B cell (primary cell): ENCODE measurements around the gene ACR. TPM values are rescaled to one million over a fixed set of nuclear protein-coding genes. Genes with fewer than 3 reads are reported as not detected.

ENCODE experiments used
- ATAC-seq: fragments of 200-7000 bp; cut with Tn5 transposase; one replicate; pipeline ENCODE4 v1.10.0; 2021; ENCODE audit warnings: low read depth, mild to moderate bottlenecking, moderate number of reproducible peaks, moderate library complexity
- CTCF ChIA-PET: fragments of 350-600 bp; sonication (Branson Sonifier 250); formaldehyde crosslinking; loops from one replicate; lab custom pipeline; 2021; ENCODE audit warnings: antibody characterized with exemption, inconsistent platforms; lab: Charles Lee
- POLR2A ChIA-PET: fragments of 350-600 bp; sonication (Branson Sonifier 250); formaldehyde crosslinking; loops from one replicate; lab custom pipeline; 2021; ENCODE audit warnings: antibody characterized with exemption; lab: Charles Lee
- DNase-seq: peaks from one replicate; pipeline ENCODE4 v3.0.0; 2013
- H2AFZ ChIP-seq: 2 replicates; pipeline ENCODE4 v1.6.1; 2012; ENCODE audit warnings: mild to moderate bottlenecking, low read depth, low read length; ENCODE audit not compliant: insufficient read depth, poor library complexity, severe bottlenecking
- H3K27ac ChIP-seq, 2 donors: 1 replicate in 1 of 2; 2 replicates in 1 of 2; pipeline ENCODE4 v1.5.1; 2012 to 2013; ENCODE audit warnings: low read length in 2 of 2, mild to moderate bottlenecking in 2 of 2, moderate library complexity in 1 of 2
- H3K27me3 ChIP-seq, 4 experiments: fragments of 200-600 bp in 1 of 4; sonication (generic) in 1 of 4; replicated peaks in 1 of 4; 1 replicate in 2 of 4; 2 replicates in 2 of 4; pipeline versions ENCODE4 v1.6.1 to v1.7.0; 2013 to 2016; ENCODE audit warnings: low read length in 3 of 4, mild to moderate bottlenecking in 2 of 4, mixed read lengths in 1 of 4, moderate library complexity in 1 of 4; ENCODE audit not compliant: insufficient read depth in 4 of 4, control insufficient read depth in 3 of 4; ENCODE audit errors: control extremely low read depth in 1 of 4
- H3K36me3 ChIP-seq, 2 experiments: replicated peaks in 1 of 2; 1 replicate in 1 of 2; 2 replicates in 1 of 2; pipeline versions ENCODE4 v1.6.1 to v1.7.1; 2013; ENCODE audit warnings: low read length in 1 of 2; ENCODE audit not compliant: insufficient read depth in 2 of 2, control insufficient read depth in 1 of 2; ENCODE audit errors: control extremely low read depth in 1 of 2, extremely low read depth in 1 of 2
- H3K4me1 ChIP-seq, 2 donors: fragments of 200-600 bp in 1 of 2; sonication (generic) in 1 of 2; 1 replicate in 1 of 2; 2 replicates in 1 of 2; pipeline versions ENCODE4 v1.5.1 to v1.6.1; 2013 to 2017; ENCODE audit warnings: low read length in 2 of 2; ENCODE audit not compliant: control insufficient read depth in 2 of 2, insufficient read depth in 2 of 2
- H3K4me2 ChIP-seq: replicated peaks from 2 replicates; pipeline ENCODE3; 2012; ENCODE audit warnings: mild to moderate bottlenecking, low read depth, low read length; ENCODE audit not compliant: poor library complexity, severe bottlenecking
- H3K4me3 ChIP-seq, 5 experiments: fragments of 200-600 bp in 1 of 5; sonication (generic) in 1 of 5; 1 replicate in 3 of 5; 2 replicates in 2 of 5; pipeline versions ENCODE4 v1.5.1 to v1.7.0; 2011 to 2016; ENCODE audit warnings: low read length in 4 of 5, mild to moderate bottlenecking in 4 of 5, low read depth in 2 of 5, control low read depth in 1 of 5, moderate library complexity in 1 of 5; ENCODE audit not compliant: insufficient read depth in 1 of 5; ENCODE audit errors: control extremely low read depth in 1 of 5, extremely low read depth in 1 of 5
- H3K79me2 ChIP-seq: fragments of 200-600 bp; sonication (generic); one replicate; pipeline ENCODE4 v1.6.0; 2016; ENCODE audit warnings: low read length; ENCODE audit not compliant: control insufficient read depth, insufficient read depth
- H3K9ac ChIP-seq: fragments of 200-600 bp; sonication (generic); 2 replicates; pipeline ENCODE4 v1.6.1; 2017; ENCODE audit warnings: mild to moderate bottlenecking, low read length, moderate library complexity
- H3K9me3 ChIP-seq, 3 donors: one replicate each; pipeline versions ENCODE4 v1.6.1 to v1.7.1; 2013; ENCODE audit warnings: low read length in 2 of 3; ENCODE audit not compliant: control insufficient read depth in 2 of 3, insufficient read depth in 1 of 3; ENCODE audit errors: control extremely low read depth in 1 of 3
- H4K20me1 ChIP-seq: 2 replicates; pipeline ENCODE4 v1.6.0; 2012; ENCODE audit warnings: mild to moderate bottlenecking, low read length; ENCODE audit not compliant: insufficient read depth, control insufficient read depth, poor library complexity, severe bottlenecking
- H3K27ac Mint-ChIP-seq: one replicate; pipeline ENCODE4 v1.8.0; 2021; ENCODE audit warnings: mixed read lengths
- H3K27me3 Mint-ChIP-seq: one replicate; pipeline ENCODE4 v1.8.0; 2021; ENCODE audit warnings: mixed read lengths
- H3K4me1 Mint-ChIP-seq: one replicate; pipeline ENCODE4 v1.8.0; 2021; ENCODE audit warnings: mixed read lengths
- H3K4me3 Mint-ChIP-seq: one replicate; pipeline ENCODE4 v1.8.0; 2021; ENCODE audit warnings: mixed read lengths
- H3K9me3 Mint-ChIP-seq: one replicate; pipeline ENCODE4 v1.8.0; 2022; ENCODE audit warnings: mixed read lengths; ENCODE audit not compliant: insufficient read depth
- EZH2 ChIP-seq: IDR thresholded peaks from 2 replicates; pipeline ENCODE4 v1.6.1; 2012; ENCODE audit warnings: borderline replicate concordance, low read depth, mild to moderate bottlenecking, moderate library complexity, low read length; ENCODE audit not compliant: insufficient read depth, poor library complexity, severe bottlenecking
- WGBS: methylation state at CpG from one replicate; pipeline ENCODE4 v1.1.5; 2013; ENCODE audit warnings: missing lambda C conversion rate; ENCODE audit not compliant: insufficient coverage; 5-methylcytosine and 5-hydroxymethylcytosine counted together
- intact Hi-C: fragments of 100-400 bp; cut with micrococcal nuclease; formaldehyde crosslinking; loops from one replicate; pipeline ENCODE4 v1.10.0; 2022
- polyA plus RNA-seq: library from polyadenylated mRNA; depleted of rRNA; stranded (reverse); fragments of >200 nt; gene quantifications from 2 replicates; pipeline ENCODE4 v1.2.3, GENCODE V29; 2012
- total RNA-seq, 2 donors: library from RNA; stranded (reverse); fragments of 120-200 nt in 1 of 2; gene quantifications; 1 replicate in 1 of 2; 2 replicates in 1 of 2; pipeline versions ENCODE4 v1.2.3 to v1.2.4, GENCODE V29; 2013 to 2022
- TF ChIP-seq, protein P1 (sequence below): fragments of 200-600 bp; IDR thresholded peaks from one replicate; pipeline ENCODE4 v1.8.0; 2022; ENCODE audit warnings: antibody characterized with exemption, mild to moderate bottlenecking

Gene ACR
- total and polyA plus RNA-seq, 2 donors (not counting 1 experiment from before 2014, with no cell fraction given) = not detected

DNA sequence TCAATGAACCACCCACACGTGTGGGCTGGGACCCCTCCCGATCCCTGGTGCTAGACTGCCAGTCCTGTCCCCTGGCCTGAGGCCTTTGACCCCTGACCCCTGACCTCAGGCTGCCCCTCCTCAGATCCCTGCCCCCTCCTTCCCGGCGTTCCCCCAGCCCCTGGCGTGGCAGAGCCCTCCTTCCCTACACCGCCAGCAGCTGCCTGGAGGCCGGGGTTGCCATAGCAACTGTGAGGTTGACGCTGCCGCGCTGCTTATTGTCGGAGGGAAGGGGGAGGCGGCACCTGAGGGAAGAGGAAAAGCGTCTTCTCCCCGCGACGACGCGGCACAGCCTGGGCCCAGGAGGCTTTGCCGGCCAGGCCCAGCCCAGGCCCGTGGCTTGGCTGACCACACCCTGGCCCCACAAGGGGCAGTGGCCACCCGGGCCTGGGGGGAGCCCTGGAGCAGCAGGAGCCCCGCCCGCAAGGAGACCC is 32.7 kb upstream of the ACR start:
- ChIA-PET POLR2A (no interaction called here), CTCF (no interaction called here)
- Histone ChIP-seq H3K27ac (no peak overlapping the region), H4K20me1 (no peaks in the 10 kb centered on the region), H3K27me3 (no peaks in the 10 kb centered on the region), H3K9me3 (no peaks in the 10 kb centered on the region), H2AFZ (no peak overlapping the region), H3K4me3 (no peak overlapping the region), H3K4me1 (no peaks in the 10 kb centered on the region), H3K4me2 (no peak overlapping the region), H3K36me3 (no peaks in the 10 kb centered on the region), H3K9ac (no peak overlapping the region), H3K79me2 (no peaks in the 10 kb centered on the region)
- H3K4me1 Mint-ChIP-seq = no peaks in the 10 kb centered on the region
- intact Hi-C loops = no loop called here
- peaks cover 4% of the 10 kb centered on the region for H3K27me3 Mint-ChIP-seq
- DNase-seq (no peak), ATAC-seq (no peak)
- whole genome bisulfite sequencing = 94% methylated on average over 22 of the region's 23 CpGs
- no peak overlapping the region for H3K4me3 Mint-ChIP-seq
- H3K27ac Mint-ChIP-seq = no peak overlapping the region
- H3K9me3 Mint-ChIP-seq = no peaks in the 10 kb centered on the region
- no peak for TF ChIP-seq EZH2
- TF ChIP-seq, protein P1, sequence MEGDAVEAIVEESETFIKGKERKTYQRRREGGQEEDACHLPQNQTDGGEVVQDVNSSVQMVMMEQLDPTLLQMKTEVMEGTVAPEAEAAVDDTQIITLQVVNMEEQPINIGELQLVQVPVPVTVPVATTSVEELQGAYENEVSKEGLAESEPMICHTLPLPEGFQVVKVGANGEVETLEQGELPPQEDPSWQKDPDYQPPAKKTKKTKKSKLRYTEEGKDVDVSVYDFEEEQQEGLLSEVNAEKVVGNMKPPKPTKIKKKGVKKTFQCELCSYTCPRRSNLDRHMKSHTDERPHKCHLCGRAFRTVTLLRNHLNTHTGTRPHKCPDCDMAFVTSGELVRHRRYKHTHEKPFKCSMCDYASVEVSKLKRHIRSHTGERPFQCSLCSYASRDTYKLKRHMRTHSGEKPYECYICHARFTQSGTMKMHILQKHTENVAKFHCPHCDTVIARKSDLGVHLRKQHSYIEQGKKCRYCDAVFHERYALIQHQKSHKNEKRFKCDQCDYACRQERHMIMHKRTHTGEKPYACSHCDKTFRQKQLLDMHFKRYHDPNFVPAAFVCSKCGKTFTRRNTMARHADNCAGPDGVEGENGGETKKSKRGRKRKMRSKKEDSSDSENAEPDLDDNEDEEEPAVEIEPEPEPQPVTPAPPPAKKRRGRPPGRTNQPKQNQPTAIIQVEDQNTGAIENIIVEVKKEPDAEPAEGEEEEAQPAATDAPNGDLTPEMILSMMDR = no peak

DNA sequence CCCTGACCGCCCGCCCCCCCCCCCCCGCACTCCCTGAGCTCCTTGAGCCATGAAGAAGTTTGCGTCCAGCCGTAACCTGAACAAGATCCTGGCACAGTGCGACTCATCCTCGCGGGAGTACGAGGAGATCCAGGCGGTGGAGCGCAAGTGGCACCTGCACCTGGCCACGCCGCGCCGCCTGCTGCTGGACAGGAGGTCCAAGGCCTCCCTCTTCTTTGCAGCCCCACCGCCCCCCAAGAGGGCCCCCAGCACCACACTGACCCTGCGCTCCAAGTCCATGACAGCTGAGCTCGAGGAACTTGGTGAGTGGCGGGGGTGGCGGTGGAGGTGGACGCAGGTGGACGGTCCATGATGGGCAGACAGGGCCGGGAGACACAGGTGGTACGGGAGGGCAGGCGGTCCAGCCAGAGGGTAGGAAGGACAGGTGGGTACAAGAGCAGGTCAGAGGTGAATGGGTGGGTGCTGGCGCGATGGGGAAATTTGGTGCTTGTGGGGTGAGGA is 32.1 kb upstream of the ACR start:
- DNase-seq = no peak

More for the DNA sequence above, 32.1 kb upstream of the ACR start:
- H3K4me2 ChIP-seq = no peak overlapping the region
- POLR2A ChIA-PET = no interaction called here
- no peaks in the 10 kb centered on the region for H3K36me3 ChIP-seq
- no peak overlapping the region for H2AFZ ChIP-seq
- intact Hi-C loops = no loop called here
- H3K79me2 ChIP-seq = no peaks in the 10 kb centered on the region
- no peak overlapping the region for H3K27ac Mint-ChIP-seq
- no peaks in the 10 kb centered on the region for H3K27me3 ChIP-seq
- no peak for TF ChIP-seq EZH2
- TF ChIP-seq, protein P1 = no peak
- H3K9me3 Mint-ChIP-seq = peaks cover 3% of the 10 kb centered on the region
- H3K4me3 Mint-ChIP-seq = no peak overlapping the region
- no peaks in the 10 kb centered on the region for H4K20me1 ChIP-seq
- peaks cover 8% of the 10 kb centered on the region for H3K27me3 Mint-ChIP-seq
- 97% methylated on average over 22 of the region's 27 CpGs for WGBS
- H3K4me3 ChIP-seq = no peak overlapping the region
- H3K9me3 ChIP-seq = peaks cover 0 to under 1% (median 0%) of the 10 kb centered on the region in 3 donors
- no peak overlapping the region for H3K9ac ChIP-seq
- CTCF ChIA-PET = no interaction called here
- H3K27ac ChIP-seq = no peak overlapping the region
- no peaks in the 10 kb centered on the region for H3K4me1 ChIP-seq
- no peaks in the 10 kb centered on the region for H3K4me1 Mint-ChIP-seq
- ATAC-seq = no peak
